Measurements from ENCODE around the gene ULK1.

- TF ChIP-seq ETS1 (IDR thresholded peaks at IDR 0.05) (no peak), EZH2 (IDR thresholded peaks at IDR 0.05; ENCODE audit: low read depth, unreplicated experiment) (no peak), JUNB (IDR thresholded peaks at IDR 0.05; ENCODE audit: unreplicated experiment) (no peak), EZH2phosphoT487 (IDR thresholded peaks at IDR 0.05; ENCODE audit: unreplicated experiment) (no peak), POLR2AphosphoS5 (IDR thresholded peaks at IDR 0.05; ENCODE audit: low read depth) (no peak), STAT1 (IDR thresholded peaks at IDR 0.05; ENCODE audit: unreplicated experiment) (no peak), CREB1 (CRISPR knock-in tag; IDR thresholded peaks at IDR 0.05; ENCODE audit: low read depth) (no peak)
- TF ChIP-seq, protein P1, sequence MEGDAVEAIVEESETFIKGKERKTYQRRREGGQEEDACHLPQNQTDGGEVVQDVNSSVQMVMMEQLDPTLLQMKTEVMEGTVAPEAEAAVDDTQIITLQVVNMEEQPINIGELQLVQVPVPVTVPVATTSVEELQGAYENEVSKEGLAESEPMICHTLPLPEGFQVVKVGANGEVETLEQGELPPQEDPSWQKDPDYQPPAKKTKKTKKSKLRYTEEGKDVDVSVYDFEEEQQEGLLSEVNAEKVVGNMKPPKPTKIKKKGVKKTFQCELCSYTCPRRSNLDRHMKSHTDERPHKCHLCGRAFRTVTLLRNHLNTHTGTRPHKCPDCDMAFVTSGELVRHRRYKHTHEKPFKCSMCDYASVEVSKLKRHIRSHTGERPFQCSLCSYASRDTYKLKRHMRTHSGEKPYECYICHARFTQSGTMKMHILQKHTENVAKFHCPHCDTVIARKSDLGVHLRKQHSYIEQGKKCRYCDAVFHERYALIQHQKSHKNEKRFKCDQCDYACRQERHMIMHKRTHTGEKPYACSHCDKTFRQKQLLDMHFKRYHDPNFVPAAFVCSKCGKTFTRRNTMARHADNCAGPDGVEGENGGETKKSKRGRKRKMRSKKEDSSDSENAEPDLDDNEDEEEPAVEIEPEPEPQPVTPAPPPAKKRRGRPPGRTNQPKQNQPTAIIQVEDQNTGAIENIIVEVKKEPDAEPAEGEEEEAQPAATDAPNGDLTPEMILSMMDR (conservative IDR thresholded peaks at IDR 0.05; ENCODE audit: low read depth in 2 of 2): no peak
- TF ChIP-seq, protein P2, sequence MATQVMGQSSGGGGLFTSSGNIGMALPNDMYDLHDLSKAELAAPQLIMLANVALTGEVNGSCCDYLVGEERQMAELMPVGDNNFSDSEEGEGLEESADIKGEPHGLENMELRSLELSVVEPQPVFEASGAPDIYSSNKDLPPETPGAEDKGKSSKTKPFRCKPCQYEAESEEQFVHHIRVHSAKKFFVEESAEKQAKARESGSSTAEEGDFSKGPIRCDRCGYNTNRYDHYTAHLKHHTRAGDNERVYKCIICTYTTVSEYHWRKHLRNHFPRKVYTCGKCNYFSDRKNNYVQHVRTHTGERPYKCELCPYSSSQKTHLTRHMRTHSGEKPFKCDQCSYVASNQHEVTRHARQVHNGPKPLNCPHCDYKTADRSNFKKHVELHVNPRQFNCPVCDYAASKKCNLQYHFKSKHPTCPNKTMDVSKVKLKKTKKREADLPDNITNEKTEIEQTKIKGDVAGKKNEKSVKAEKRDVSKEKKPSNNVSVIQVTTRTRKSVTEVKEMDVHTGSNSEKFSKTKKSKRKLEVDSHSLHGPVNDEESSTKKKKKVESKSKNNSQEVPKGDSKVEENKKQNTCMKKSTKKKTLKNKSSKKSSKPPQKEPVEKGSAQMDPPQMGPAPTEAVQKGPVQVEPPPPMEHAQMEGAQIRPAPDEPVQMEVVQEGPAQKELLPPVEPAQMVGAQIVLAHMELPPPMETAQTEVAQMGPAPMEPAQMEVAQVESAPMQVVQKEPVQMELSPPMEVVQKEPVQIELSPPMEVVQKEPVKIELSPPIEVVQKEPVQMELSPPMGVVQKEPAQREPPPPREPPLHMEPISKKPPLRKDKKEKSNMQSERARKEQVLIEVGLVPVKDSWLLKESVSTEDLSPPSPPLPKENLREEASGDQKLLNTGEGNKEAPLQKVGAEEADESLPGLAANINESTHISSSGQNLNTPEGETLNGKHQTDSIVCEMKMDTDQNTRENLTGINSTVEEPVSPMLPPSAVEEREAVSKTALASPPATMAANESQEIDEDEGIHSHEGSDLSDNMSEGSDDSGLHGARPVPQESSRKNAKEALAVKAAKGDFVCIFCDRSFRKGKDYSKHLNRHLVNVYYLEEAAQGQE (IDR thresholded peaks at IDR 0.05; ENCODE audit: unreplicated experiment): no peak
These were observed 67.6 kb downstream of the ULK1 start for GRCh38 chr12:131962069-131962468.
